Body of pancreas (tissue), 4 donors: ENCODE data around the gene KAT2A.

ENCODE experiments used
- CTCF ChIP-seq, 7 experiments: fragments of 450-650 bp in 4 of 7; fragments of 200-600 bp in 3 of 7; sonication (generic) in 3 of 7; IDR thresholded peaks; one replicate each; pipeline ENCODE4 v1.5.1; 2016 to 2019; ENCODE audit warnings: antibody characterized with exemption in 7 of 7
- POLR2A ChIP-seq, 3 donors: fragments of 450-650 bp; IDR thresholded peaks; one replicate each; pipeline ENCODE4 v1.6.1; 2016; ENCODE audit warnings: antibody characterized with exemption in 3 of 3, mild to moderate bottlenecking in 2 of 3

GRCh38 chr17:42153919-42154742, 33.0 kb upstream of the KAT2A start:
- TF ChIP-seq POLR2A (IDR thresholded peaks at IDR 0.05) (no peak), CTCF (IDR thresholded peaks at IDR 0.05) (no peak)
